Kidney (tissue), 14 donors: ENCODE results near the gene APP. TPM values are rescaled to one million over a fixed set of nuclear protein-coding genes. Genes with fewer than 3 reads are reported as not detected.

Experiments used
- DNase-seq, 5 donors: peaks; one replicate each; pipeline ENCODE4 v3.0.0-alpha.2; 2013 to 2020
- FAIRE-seq: peaks from 2 replicates; lab custom pipeline; 2012; peaks lifted over from hg19 to GRCh38; lab: Jason Lieb, UNC
- H3K27ac ChIP-seq, 2 donors: one replicate each; pipeline ENCODE4 v1.7.0; 2013; ENCODE audit warnings: low read depth in 2 of 2, low read length in 2 of 2, inconsistent platforms in 1 of 2
- H3K27me3 ChIP-seq: one replicate; pipeline ENCODE4 v1.7.1; 2013; ENCODE audit warnings: low read length, inconsistent platforms; ENCODE audit not compliant: control insufficient read depth, insufficient read depth
- H3K36me3 ChIP-seq, 3 donors: one replicate each; pipeline versions ENCODE4 v1.7.0 to v1.7.1; 2013; ENCODE audit warnings: low read length in 3 of 3, control low read depth in 1 of 3, inconsistent platforms in 1 of 3; ENCODE audit not compliant: insufficient read depth in 3 of 3, control insufficient read depth in 2 of 3
- H3K4me1 ChIP-seq, 3 donors: one replicate each; pipeline versions ENCODE4 v1.7.0 to v1.7.1; 2013; ENCODE audit warnings: low read length in 3 of 3, inconsistent platforms in 1 of 3, low read depth in 1 of 3; ENCODE audit not compliant: control insufficient read depth in 2 of 3, insufficient read depth in 2 of 3
- H3K4me3 ChIP-seq, 3 donors: one replicate each; pipeline versions ENCODE4 v1.7.0 to v1.8.1; 2013; ENCODE audit warnings: low read length in 3 of 3, control low read depth in 1 of 3, inconsistent platforms in 1 of 3
- H3K9ac ChIP-seq, 3 donors: one replicate each; pipeline versions ENCODE4 v1.7.0 to v1.7.1; 2013; ENCODE audit warnings: low read length in 3 of 3, control low read depth in 1 of 3, inconsistent platforms in 1 of 3
- H3K9me3 ChIP-seq, 3 donors: one replicate each; pipeline versions ENCODE4 v1.7.0 to v1.7.1; 2013; ENCODE audit warnings: low read length in 3 of 3, control low read depth in 1 of 3, inconsistent platforms in 1 of 3; ENCODE audit not compliant: control insufficient read depth in 2 of 3, insufficient read depth in 1 of 3
- CTCF ChIP-seq: IDR thresholded peaks from 3 replicates; pipeline ENCODE4 v1.5.1; 2012; ENCODE audit warnings: mild to moderate bottlenecking, moderate library complexity, borderline replicate concordance; ENCODE audit not compliant: insufficient read depth; ENCODE audit errors: extremely low read depth
- intact Hi-C: fragments of 100-400 bp; cut with DNase I; formaldehyde crosslinking; loops from one replicate; pipeline ENCODE4 v1.11.1; 2022
- polyA plus RNA-seq: library from polyadenylated mRNA; stranded (reverse); fragments of 350-450 nt; fragmentation: Illumina TruSeq; extraction: RNeasy Lipid Tissue Mini Kit (QIAGEN cat#74804); gene quantifications from one replicate; pipeline ENCODE4 v1.2.3, GENCODE V29; 2014; ENCODE audit warnings: low read depth, low replicate concordance; ENCODE audit not compliant: insufficient read depth
- total RNA-seq: library from RNA; stranded (reverse); fragmentation: NEBNext Ultra II Directional; extraction: Animal tissue kit (Norgen Biotek cat#: 25700); gene quantifications from one replicate; pipeline ENCODE4 v1.2.1, GENCODE V29; 2021
- donor health status: control.
- donor health status: control.
- donor health status: control.
- donor health status: control.
- donor health status: control.
- donor health status: DM: yes; HTN: yes; CAD: no.
- donor health status: Normal renal cell carcinoma (clear cell type).

APP gene
- total and polyA plus RNA-seq, 2 donors from 2014 or later: 472 to 1,303 TPM

GRCh38 chr21:26169611-26170470 lies 729 bp downstream of the APP start:
- TF ChIP-seq CTCF: no peak
- no peaks in the 10 kb centered on the region for H3K9me3 ChIP-seq
- peak overlapping the region; percentile 86 to 90 (median 87) for H3K4me3 ChIP-seq
- H3K27ac ChIP-seq: peak overlapping the region; percentile 96 to 98
- H3K4me1 ChIP-seq: peaks cover 0 to 10% (median 6%) of the 10 kb centered on the region in 3 donors
- no peaks in the 10 kb centered on the region for H3K27me3 ChIP-seq
- H3K9ac ChIP-seq: peak overlapping the region; percentile 84 to 99 (median 94)
- H3K36me3 ChIP-seq: no peaks in the 10 kb centered on the region
- no peak for FAIRE-seq
- intact Hi-C loops: loop anchor here (5.0 kb wide), 1 partner anchor 283 kb away; no protein-coding TSS in a partner anchor
- peak; percentile 64 to 86 (median 83) for DNase-seq

- Histone ChIP-seq H3K36me3 (no peaks in the 10 kb centered on the region), H3K27me3 (no peaks in the 10 kb centered on the region), H3K9me3 (no peaks in the 10 kb centered on the region), H3K4me1 (peaks cover 0 to 10% (median 6%) of the 10 kb centered on the region in 3 donors), H3K27ac (peak overlapping the region; percentile 96 to 98), H3K9ac (peak overlapping the region; percentile 84 to 99 (median 94)), H3K4me3 (peak overlapping the region; percentile 86 to 90 (median 87))
- FAIRE-seq: no peak
- DNase-seq: peak; percentile 73 to 89 (median 80)
- intact Hi-C loops: no loop called here
- peak; percentile 30 for TF ChIP-seq CTCF
Observed at GRCh38 chr21:26169061-26169610, 1.4 kb downstream of the APP start.

- intact Hi-C loops: no loop called here
- H3K27ac ChIP-seq: peak overlapping the region; percentile 96 to 98
Observed at GRCh38 chr21:26168371-26168770, 2.2 kb downstream of the APP start.

More at GRCh38 chr21:26168371-26168770, 2.2 kb downstream of the APP start:
- Histone ChIP-seq H3K36me3 (no peaks in the 10 kb centered on the region), H3K9ac (peak overlapping the region; percentile 57 to 94 (median 84)), H3K4me1 (peaks cover 0 to 10% (median 6%) of the 10 kb centered on the region in 3 donors), H3K9me3 (no peaks in the 10 kb centered on the region), H3K4me3 (peak overlapping the region; percentile 86 to 90 (median 87)), H3K27me3 (no peaks in the 10 kb centered on the region)
- DNase-seq (no peak), FAIRE-seq (no peak)
- TF ChIP-seq CTCF: no peak
